ENCODE measurements around the gene TLE5. TPM values are rescaled to one million over a fixed set of nuclear protein-coding genes. Genes with fewer than 3 reads are reported as not detected.
"Not testable (repeated sequence)": the region's sequence is repeated elsewhere in the genome, so short reads cannot be mapped to it uniquely, and the experiment has no call there.

TLE5 gene
- polyA plus RNA-seq, 12 donors: 470 to 1,024 (median 663) TPM

DNA sequence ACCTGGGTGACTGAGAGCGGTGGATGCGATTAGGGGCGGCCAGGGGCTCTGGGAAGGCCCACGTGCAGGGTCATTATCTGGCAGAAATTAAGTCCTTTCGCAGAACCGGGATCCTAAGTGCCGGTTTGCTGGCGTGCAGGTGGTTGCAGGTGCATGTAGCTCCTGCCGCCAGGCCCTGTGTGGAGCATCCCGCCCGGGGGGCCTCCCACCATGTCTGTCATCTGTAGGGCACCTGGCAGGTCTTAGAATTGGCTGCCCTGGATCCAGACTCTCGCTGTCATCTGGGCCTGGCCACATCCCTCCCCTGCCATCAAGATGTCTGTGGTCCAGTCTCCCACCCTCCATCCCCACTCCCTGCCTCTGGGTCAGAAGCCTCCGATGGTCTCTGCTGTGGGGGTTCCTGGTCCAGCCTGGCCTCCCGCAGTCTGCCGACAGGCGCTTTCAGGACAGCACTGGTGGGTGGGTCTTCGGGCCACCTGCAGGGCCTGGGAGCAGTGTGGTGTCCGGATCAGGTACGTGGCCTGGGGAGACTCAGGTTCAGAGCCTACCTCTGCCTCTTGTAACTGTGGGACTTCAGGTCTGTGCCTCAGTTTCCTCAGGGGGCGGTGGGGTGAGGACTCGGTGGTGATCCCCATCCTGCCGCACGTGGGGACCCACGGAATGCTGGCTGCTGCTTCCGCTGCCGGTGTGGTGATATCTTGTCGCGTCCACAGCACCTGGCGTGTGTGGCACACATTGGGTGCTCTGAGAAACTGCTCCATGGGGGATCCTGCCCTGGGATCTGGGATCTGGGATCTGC, 37.3 kb upstream of the TLE5 start:
- no peak for DNase-seq

GRCh38 chr19:3098515-3099346, 36.4 kb upstream of the TLE5 start:
- no peak for DNase-seq

DNA sequence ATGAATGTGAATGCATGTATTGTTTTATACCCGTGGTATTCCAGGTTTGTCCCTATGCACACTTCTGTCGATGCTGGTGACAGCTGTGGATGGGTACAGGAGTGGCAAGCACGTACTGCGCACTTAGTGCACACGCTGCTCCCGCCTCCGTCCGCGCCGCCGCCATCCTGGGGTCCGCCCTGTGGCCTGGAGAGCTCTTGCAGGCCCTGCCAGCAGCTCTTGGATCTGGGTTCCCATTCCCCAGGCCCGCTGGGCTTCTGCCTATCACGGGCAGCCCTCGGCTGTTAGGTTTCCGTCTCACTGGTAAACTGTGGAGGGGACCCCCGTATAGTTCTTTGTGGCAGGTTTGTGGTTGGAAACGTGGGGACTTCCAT, 35.8 kb upstream of the TLE5 start:
- no peak for DNase-seq

DNA sequence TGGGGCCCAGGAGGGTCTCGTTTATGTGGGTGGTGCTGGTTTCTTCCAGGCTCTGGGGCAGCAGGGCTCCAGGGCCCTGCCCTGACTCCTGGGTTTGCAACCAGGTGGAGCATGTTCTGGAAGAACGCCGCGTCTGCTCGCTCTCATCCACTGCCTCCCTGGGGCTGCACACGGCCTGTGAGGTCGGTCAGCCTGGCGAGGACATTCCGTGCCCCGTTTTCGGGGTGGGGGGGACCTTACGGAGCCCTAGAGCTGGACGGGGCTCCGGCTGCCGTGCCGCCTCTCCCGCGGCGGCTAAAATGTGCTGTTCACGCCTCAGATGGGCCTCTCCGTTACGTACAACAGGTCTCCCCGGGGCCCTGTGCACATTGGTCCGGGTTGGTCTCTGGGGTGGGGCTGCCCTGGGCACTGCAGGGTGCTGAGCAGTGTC, 35.2 kb upstream of the TLE5 start:
- DNase-seq: no peak

GRCh38 chr19:3096902-3097326, 34.6 kb upstream of the TLE5 start:
- DNase-seq: no peak

DNA sequence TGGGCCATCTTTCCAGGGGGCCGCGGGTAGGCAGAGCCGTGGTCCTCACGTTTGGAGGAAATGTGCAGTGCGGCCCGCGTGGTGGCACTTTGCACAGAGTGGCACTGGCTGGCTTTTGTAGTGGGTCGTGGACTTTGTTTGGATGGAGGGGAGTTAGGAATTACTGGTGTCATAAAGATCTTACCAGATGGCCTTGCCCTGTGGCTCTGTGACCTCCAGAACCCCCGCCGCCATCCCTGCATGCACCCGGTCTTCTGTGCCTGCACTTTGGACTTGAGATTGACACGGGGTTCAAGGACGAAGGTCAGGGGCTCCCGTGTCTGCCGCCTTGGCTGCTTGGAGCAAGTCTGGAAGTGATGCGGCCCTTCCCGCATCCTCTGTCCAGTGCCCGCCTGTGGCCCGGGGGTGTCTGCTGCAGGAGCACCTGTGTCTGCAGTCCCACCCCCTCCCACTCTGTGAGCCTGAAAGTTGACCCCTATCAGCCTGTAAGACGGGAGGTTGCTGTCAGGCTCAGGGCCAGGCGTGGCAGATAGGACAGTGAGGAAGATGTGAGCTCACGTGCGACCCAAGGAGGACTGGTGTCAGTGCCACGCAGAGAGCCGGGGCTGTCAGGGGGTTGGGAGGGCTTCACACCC, 34.1 kb upstream of the TLE5 start:
- no peak for DNase-seq

DNA sequence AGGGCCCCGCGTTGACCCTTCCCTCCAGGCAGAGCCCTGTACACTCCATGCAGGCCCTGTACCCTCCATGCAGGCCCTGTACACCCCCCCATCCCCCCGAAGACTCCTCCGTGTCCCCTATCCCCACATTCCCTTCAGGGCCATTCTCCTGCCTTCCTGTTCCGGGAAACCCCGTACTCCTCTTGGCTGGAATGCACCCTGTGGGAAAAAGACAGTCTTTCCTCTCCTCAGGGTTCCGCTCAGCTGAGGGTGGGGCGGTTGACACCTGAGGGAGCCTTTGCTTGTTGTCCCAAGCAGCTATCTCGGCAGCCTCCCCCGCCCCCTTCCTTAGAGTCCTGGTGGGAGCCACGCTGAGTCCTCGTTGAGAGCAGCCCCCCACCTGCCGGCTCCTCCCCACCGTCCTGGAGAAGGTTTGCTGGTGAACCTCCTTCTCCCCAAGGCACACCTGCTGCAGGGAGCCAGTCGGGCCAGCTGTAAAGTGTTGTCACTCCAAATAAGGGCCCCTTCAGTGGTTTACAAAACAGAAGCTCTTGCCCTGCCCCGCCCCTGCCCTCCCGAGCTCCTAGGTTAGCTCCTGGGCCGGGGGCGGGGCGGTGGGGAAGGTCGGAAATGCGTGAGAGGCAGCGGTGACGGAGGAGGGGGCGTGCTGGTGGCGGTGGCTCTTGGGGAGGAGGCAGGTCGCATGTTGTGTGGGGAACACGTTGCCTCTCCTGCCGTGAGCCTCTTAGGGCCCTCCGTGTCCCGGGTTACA, 33.3 kb upstream of the TLE5 start:
- DNase-seq: no peak

GRCh38 chr19:3094601-3095440, 32.5 kb upstream of the TLE5 start:
- no peak for DNase-seq

DNA sequence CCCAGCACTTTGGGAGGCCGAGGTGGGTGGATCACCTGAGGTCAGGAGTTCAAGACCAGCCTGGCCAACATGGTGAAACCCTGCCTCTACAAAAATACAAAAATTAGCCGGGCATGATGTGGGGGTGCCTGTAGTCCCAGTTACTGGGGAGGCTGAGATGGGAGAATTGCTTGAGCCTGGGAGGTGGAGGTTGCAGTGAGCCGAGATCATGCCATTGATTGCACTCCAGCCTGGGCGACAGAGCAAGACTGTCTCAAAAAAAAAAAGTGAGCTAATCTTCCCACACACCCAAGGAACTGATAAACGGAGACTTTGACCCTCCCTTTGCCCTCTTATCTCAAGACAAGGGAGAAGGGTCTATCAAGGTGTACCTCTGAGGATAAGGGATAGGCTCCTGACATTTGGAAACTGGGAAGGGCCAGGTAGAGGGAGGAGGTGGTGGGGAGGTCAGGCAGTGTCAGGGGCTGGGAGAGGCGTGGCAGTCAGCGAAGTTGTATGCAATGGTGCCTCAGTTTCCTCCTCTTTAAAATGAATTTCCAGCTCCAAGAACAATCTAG, 27.1 kb upstream of the TLE5 start:
- DNase-seq: not testable (repeated sequence)

DNA sequence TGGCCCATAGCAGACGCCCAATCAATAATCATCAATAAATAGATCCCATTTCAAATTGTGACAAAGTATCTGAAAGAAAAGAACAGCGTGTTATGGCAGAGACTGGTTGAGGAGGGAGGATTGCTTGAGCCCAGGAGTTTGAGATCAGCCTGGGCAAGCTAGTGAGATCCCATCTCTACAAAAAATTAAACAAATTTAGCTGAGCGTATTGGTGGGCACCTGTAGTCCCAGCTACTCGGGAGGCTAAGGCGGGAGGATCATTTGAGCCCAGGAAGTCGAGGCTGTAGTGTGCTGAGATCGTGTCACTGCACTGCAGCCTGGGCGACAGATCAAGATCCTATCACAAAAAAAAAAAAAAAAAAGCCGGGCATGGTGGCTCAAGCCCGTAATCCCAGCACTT, 25.5 kb upstream of the TLE5 start:
- no peak for DNase-seq

DNA sequence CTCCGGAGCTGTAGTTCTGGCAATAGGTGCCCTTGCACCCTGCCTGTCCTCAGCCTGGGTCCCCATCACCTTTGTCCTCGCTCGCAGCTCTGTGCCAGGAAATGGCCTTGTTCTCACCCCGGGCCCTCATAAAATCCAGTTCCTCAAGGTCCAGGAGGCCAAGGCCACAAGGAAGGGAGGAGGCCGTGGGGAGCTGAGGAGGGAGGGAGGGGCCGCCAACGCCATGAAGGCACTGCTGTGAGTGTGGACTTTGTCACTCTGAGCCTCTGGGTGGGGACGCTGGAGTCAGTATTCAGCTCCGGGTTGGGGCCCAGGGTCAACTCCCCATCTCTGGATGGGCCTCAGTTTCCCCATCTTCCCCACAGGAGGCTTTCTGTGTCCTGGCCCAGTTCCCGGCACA, 22.6 kb upstream of the TLE5 start:
- no peak for DNase-seq

DNA sequence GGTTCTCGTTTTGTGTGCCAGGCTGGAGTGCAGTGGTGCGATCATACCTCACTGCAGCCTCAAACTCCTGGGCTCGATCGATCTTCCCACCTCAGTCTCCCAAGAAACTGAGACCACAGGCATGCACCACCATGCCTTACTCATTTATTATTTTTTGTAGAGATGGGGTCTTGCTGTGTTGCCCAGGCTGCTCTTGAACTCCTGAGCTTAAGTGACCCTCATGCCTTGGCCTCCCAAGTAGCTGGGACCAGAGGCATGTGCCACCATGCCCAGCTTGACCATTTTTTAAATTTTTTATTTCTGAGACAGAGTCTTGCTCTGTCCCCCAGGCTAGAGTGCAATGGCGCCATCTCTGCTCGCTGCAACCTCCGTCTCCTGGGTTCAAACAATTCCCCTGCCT, 21.7 kb upstream of the TLE5 start:
- DNase-seq: no peak

- DNase-seq: no peak
These were observed 20.0 kb upstream of the TLE5 start for GRCh38 chr19:3082331-3082730.

- no peak for DNase-seq
These were observed 18.0 kb upstream of the TLE5 start for GRCh38 chr19:3080286-3080685.

GRCh38 chr19:3079578-3079977, 17.3 kb upstream of the TLE5 start:
- no peak for DNase-seq

- DNase-seq: peak; percentile 60
These were observed 13.5 kb upstream of the TLE5 start for GRCh38 chr19:3075605-3076431.

- no peak for DNase-seq
These were observed 11.8 kb upstream of the TLE5 start for GRCh38 chr19:3073931-3074595.

GRCh38 chr19:3073159-3073563, 10.9 kb upstream of the TLE5 start:
- peak; percentile 58 for DNase-seq

- no peak for DNase-seq
These were observed 9.5 kb upstream of the TLE5 start for GRCh38 chr19:3071768-3072167.
